ENCODE results near the gene LEMD1.
A peak's percentile ranks its signal among the peaks of the same experiment; 100 is the strongest.

LEMD1 gene

GRCh38 chr1:205421798-205422197, at the start of gene LEMD1:
TSS of gene LEMD1 (minus strand) at chr1:205422056. CDS start at chr1:205420536, 1,520 bp downstream.
- Mint-ChIP-seq H3K36me3 (ENCODE audit: low read depth) (no peaks in the 10 kb centered on the region), H3K4me3 (no peak within 1 kb of the TSS), H3K4me1 (ENCODE audit: low read depth) (no peaks in the 10 kb centered on the region), H3K27ac (no peak within 1 kb of the TSS), H3K9me3 (no peaks in the 10 kb centered on the region), H3K27me3 (ENCODE audit: low read depth) (peaks cover 64% of the 10 kb centered on the region)

- peaks cover 65% of the 10 kb centered on the region for H3K27me3 Mint-ChIP-seq (ENCODE audit: low read depth)
- peaks cover 2% of the 10 kb centered on the region for H3K4me1 Mint-ChIP-seq (ENCODE audit: low read depth)
- H3K9me3 Mint-ChIP-seq = peaks cover 7% of the 10 kb centered on the region
- no peak overlapping the region for H3K27ac Mint-ChIP-seq
- H3K4me3 Mint-ChIP-seq = no peak overlapping the region
- H3K36me3 Mint-ChIP-seq (ENCODE audit: low read depth) = peaks cover 5% of the 10 kb centered on the region
Observed at GRCh38 chr1:205470131-205470530, 48.3 kb upstream of the LEMD1 start.

GRCh38 chr1:205466595-205467220, 44.9 kb upstream of the LEMD1 start:
- no peaks in the 10 kb centered on the region for H3K9me3 Mint-ChIP-seq
- H3K4me3 Mint-ChIP-seq = no peak overlapping the region
- peaks cover 40% of the 10 kb centered on the region for H3K27me3 Mint-ChIP-seq (ENCODE audit: low read depth)
- no peak overlapping the region for H3K27ac Mint-ChIP-seq
- H3K4me1 Mint-ChIP-seq (ENCODE audit: low read depth) = no peaks in the 10 kb centered on the region
- H3K36me3 Mint-ChIP-seq (ENCODE audit: low read depth) = no peaks in the 10 kb centered on the region

GRCh38 chr1:205465392-205465791, 43.5 kb upstream of the LEMD1 start:
- no peak overlapping the region for H3K27ac Mint-ChIP-seq
- H3K36me3 Mint-ChIP-seq (ENCODE audit: low read depth) = no peaks in the 10 kb centered on the region

GRCh38 chr1:205458777-205459566, 37.1 kb upstream of the LEMD1 start:
- peaks cover 9% of the 10 kb centered on the region for H3K4me1 Mint-ChIP-seq (ENCODE audit: low read depth)
- no peaks in the 10 kb centered on the region for H3K9me3 Mint-ChIP-seq
- H3K27me3 Mint-ChIP-seq (ENCODE audit: low read depth) = peaks cover 64% of the 10 kb centered on the region
- no peak overlapping the region for H3K4me3 Mint-ChIP-seq
- no peaks in the 10 kb centered on the region for H3K36me3 Mint-ChIP-seq (ENCODE audit: low read depth)
- no peak overlapping the region for H3K27ac Mint-ChIP-seq

More at GRCh38 chr1:205465392-205465791, 43.5 kb upstream of the LEMD1 start:
- no peak overlapping the region for H3K4me3 Mint-ChIP-seq
- no peaks in the 10 kb centered on the region for H3K4me1 Mint-ChIP-seq (ENCODE audit: low read depth)
- H3K9me3 Mint-ChIP-seq = no peaks in the 10 kb centered on the region
- H3K27me3 Mint-ChIP-seq (ENCODE audit: low read depth) = peaks cover 43% of the 10 kb centered on the region

- Mint-ChIP-seq H3K4me3 (peak overlapping the region; percentile 30), H3K27me3 (ENCODE audit: low read depth) (peaks cover 81% of the 10 kb centered on the region), H3K36me3 (ENCODE audit: low read depth) (no peaks in the 10 kb centered on the region), H3K4me1 (ENCODE audit: low read depth) (peaks cover 9% of the 10 kb centered on the region), H3K9me3 (no peaks in the 10 kb centered on the region), H3K27ac (no peak overlapping the region)
Observed at GRCh38 chr1:205456868-205457745, 35.3 kb upstream of the LEMD1 start.

- H3K27me3 Mint-ChIP-seq (ENCODE audit: low read depth) = peaks cover 83% of the 10 kb centered on the region
- H3K9me3 Mint-ChIP-seq = no peaks in the 10 kb centered on the region
Observed at GRCh38 chr1:205456383-205456867, 34.6 kb upstream of the LEMD1 start.

GRCh38 chr1:205455581-205456382, 33.9 kb upstream of the LEMD1 start, which contains the start of gene BLACAT1:
TSS of gene BLACAT1 (minus strand) at chr1:205456045.
- peaks cover 83% of the 10 kb centered on the region for H3K27me3 Mint-ChIP-seq (ENCODE audit: low read depth)
- peaks cover 9% of the 10 kb centered on the region for H3K4me1 Mint-ChIP-seq (ENCODE audit: low read depth)
- H3K9me3 Mint-ChIP-seq = no peaks in the 10 kb centered on the region
- no peak within 1 kb of the TSS for H3K27ac Mint-ChIP-seq
- H3K4me3 Mint-ChIP-seq = peak within 1 kb of the TSS; percentile 65
- no peaks in the 10 kb centered on the region for H3K36me3 Mint-ChIP-seq (ENCODE audit: low read depth)

More at GRCh38 chr1:205456383-205456867, 34.6 kb upstream of the LEMD1 start:
- H3K36me3 Mint-ChIP-seq (ENCODE audit: low read depth) = no peaks in the 10 kb centered on the region
- peak overlapping the region; percentile 65 for H3K4me3 Mint-ChIP-seq
- no peak overlapping the region for H3K27ac Mint-ChIP-seq
- peaks cover 9% of the 10 kb centered on the region for H3K4me1 Mint-ChIP-seq (ENCODE audit: low read depth)

- H3K9me3 Mint-ChIP-seq = no peaks in the 10 kb centered on the region
- peaks cover 81% of the 10 kb centered on the region for H3K27me3 Mint-ChIP-seq (ENCODE audit: low read depth)
- H3K4me3 Mint-ChIP-seq = no peak overlapping the region
- peaks cover 8% of the 10 kb centered on the region for H3K4me1 Mint-ChIP-seq (ENCODE audit: low read depth)
- no peak overlapping the region for H3K27ac Mint-ChIP-seq
- no peaks in the 10 kb centered on the region for H3K36me3 Mint-ChIP-seq (ENCODE audit: low read depth)
Observed at GRCh38 chr1:205454903-205455335, 33.1 kb upstream of the LEMD1 start.

- H3K27ac Mint-ChIP-seq = no peak overlapping the region
- no peak overlapping the region for H3K4me3 Mint-ChIP-seq
- no peaks in the 10 kb centered on the region for H3K9me3 Mint-ChIP-seq
- H3K4me1 Mint-ChIP-seq (ENCODE audit: low read depth) = peaks cover 5% of the 10 kb centered on the region
- peaks cover 69% of the 10 kb centered on the region for H3K27me3 Mint-ChIP-seq (ENCODE audit: low read depth)
- H3K36me3 Mint-ChIP-seq (ENCODE audit: low read depth) = no peaks in the 10 kb centered on the region
Observed at GRCh38 chr1:205453466-205453865, 31.6 kb upstream of the LEMD1 start.

GRCh38 chr1:205452933-205453332, 31.1 kb upstream of the LEMD1 start:
- Mint-ChIP-seq H3K9me3 (no peaks in the 10 kb centered on the region), H3K4me1 (ENCODE audit: low read depth) (peaks cover 5% of the 10 kb centered on the region), H3K27ac (no peak overlapping the region), H3K27me3 (ENCODE audit: low read depth) (peaks cover 64% of the 10 kb centered on the region), H3K36me3 (ENCODE audit: low read depth) (no peaks in the 10 kb centered on the region), H3K4me3 (no peak overlapping the region)

GRCh38 chr1:205452364-205452763, 30.5 kb upstream of the LEMD1 start:
- Mint-ChIP-seq H3K4me3 (no peak overlapping the region), H3K27me3 (ENCODE audit: low read depth) (peaks cover 58% of the 10 kb centered on the region), H3K36me3 (ENCODE audit: low read depth) (no peaks in the 10 kb centered on the region), H3K27ac (no peak overlapping the region), H3K9me3 (no peaks in the 10 kb centered on the region), H3K4me1 (ENCODE audit: low read depth) (peaks cover 5% of the 10 kb centered on the region)

GRCh38 chr1:205451759-205452164, 29.9 kb upstream of the LEMD1 start:
- Mint-ChIP-seq H3K36me3 (ENCODE audit: low read depth) (no peaks in the 10 kb centered on the region), H3K27me3 (ENCODE audit: low read depth) (peaks cover 58% of the 10 kb centered on the region), H3K4me3 (no peak overlapping the region), H3K27ac (no peak overlapping the region), H3K9me3 (no peaks in the 10 kb centered on the region), H3K4me1 (ENCODE audit: low read depth) (peaks cover 6% of the 10 kb centered on the region)
